Peyer's patch (tissue), 4 donors: ENCODE measurements around the gene SFTPA2.
"Not testable (repeated sequence)": the region's sequence is repeated elsewhere in the genome, so short reads cannot be mapped to it uniquely, and the experiment has no call there.

Experiments
- CTCF ChIP-seq, 6 experiments: fragments of 450-650 bp in 4 of 6; fragments of 200-600 bp in 2 of 6; sonication (generic) in 1 of 6; IDR thresholded peaks; one replicate each; pipeline ENCODE4 v1.5.1; 2017 to 2019; ENCODE audit warnings: antibody characterized with exemption in 6 of 6, mild to moderate bottlenecking in 3 of 6, moderate library complexity in 1 of 6
- POLR2A ChIP-seq, 2 donors: fragments of 450-650 bp; IDR thresholded peaks; one replicate each; pipeline ENCODE4 v1.5.1; 2017; ENCODE audit warnings: antibody characterized with exemption in 2 of 2, mild to moderate bottlenecking in 2 of 2, moderate library complexity in 2 of 2

- not testable (repeated sequence) for TF ChIP-seq CTCF, POLR2A (IDR thresholded peaks at IDR 0.05)
These were observed 38.5 kb downstream of the SFTPA2 start for GRCh38 chr10:79521751-79522150.
